ENCODE measurements around the gene BMAL1.
"Not testable (repeated sequence)": the region's sequence is repeated elsewhere in the genome, so short reads cannot be mapped to it uniquely, and the experiment has no call there.

Gene BMAL1

GRCh38 chr11:13382751-13383150 lies 105.2 kb downstream of the BMAL1 start:
- DNase-seq (ENCODE audit: low spot score): no peak

- peak; percentile 16 for DNase-seq (ENCODE audit: low spot score)
Observed at GRCh38 chr11:13384908-13385640, 107.5 kb downstream of the BMAL1 start.

- DNase-seq (ENCODE audit: low spot score): no peak
Observed at GRCh38 chr11:13386567-13386966, 109.0 kb downstream of the BMAL1 start.

GRCh38 chr11:13388741-13389140 lies 111.2 kb downstream of the BMAL1 start:
- DNase-seq (ENCODE audit: low spot score): no peak

GRCh38 chr11:13391217-13391616 lies 113.6 kb downstream of the BMAL1 start:
- no peak for DNase-seq (ENCODE audit: low spot score)

GRCh38 chr11:13398335-13398734 lies 120.7 kb downstream of the BMAL1 start:
- not testable (repeated sequence) for DNase-seq (ENCODE audit: low spot score)

GRCh38 chr11:13405220-13405619 lies 127.6 kb downstream of the BMAL1 start:
- DNase-seq (ENCODE audit: low spot score): no peak

GRCh38 chr11:13415201-13415600 lies 137.6 kb downstream of the BMAL1 start:
- no peak for DNase-seq (ENCODE audit: low spot score)

GRCh38 chr11:13421561-13421960 lies 144.0 kb downstream of the BMAL1 start:
- DNase-seq (ENCODE audit: low spot score): no peak

GRCh38 chr11:13423372-13423771 lies 145.8 kb downstream of the BMAL1 start:
- no peak for DNase-seq (ENCODE audit: low spot score)

GRCh38 chr11:13427440-13427839 lies 149.8 kb downstream of the BMAL1 start:
- no peak for DNase-seq (ENCODE audit: low spot score)

GRCh38 chr11:13429288-13429687 lies 151.7 kb downstream of the BMAL1 start:
- no peak for DNase-seq (ENCODE audit: low spot score)

- no peak for DNase-seq (ENCODE audit: low spot score)
Observed at GRCh38 chr11:13429836-13430235, 152.2 kb downstream of the BMAL1 start.

GRCh38 chr11:13433437-13433836 lies 155.8 kb downstream of the BMAL1 start:
- DNase-seq (ENCODE audit: low spot score): no peak

GRCh38 chr11:13434247-13435205 lies 156.9 kb downstream of the BMAL1 start:
- DNase-seq (ENCODE audit: low spot score): no peak

- not testable (repeated sequence) for DNase-seq (ENCODE audit: low spot score)
Observed at GRCh38 chr11:13436836-13437235, 159.2 kb downstream of the BMAL1 start.

Measured in HuH-7.5 (cell line).